ENCODE results near the gene APOBR.

Gene APOBR

GRCh38 chr16:28546626-28547025 lies 52.2 kb downstream of the APOBR start:
- no peaks in the 10 kb centered on the region for H3K36me3 ChIP-seq (ENCODE audit: insufficient read depth, low read length)
- no peak overlapping the region for H3K27ac ChIP-seq (ENCODE audit: low read depth, low read length, poor library complexity, severe bottlenecking)

GRCh38 chr16:28548306-28548802 lies 53.9 kb downstream of the APOBR start:
- H3K4me2 ChIP-seq (ENCODE audit: low read length), result no peak overlapping the region
- no peak overlapping the region for H2AFZ ChIP-seq (ENCODE audit: low read length)
- H3K9ac ChIP-seq (ENCODE audit: low read length), result no peak overlapping the region
- H3K9me2 ChIP-seq (ENCODE audit: low read depth, low read length), result no peaks in the 10 kb centered on the region
- no peaks in the 10 kb centered on the region for H4K20me1 ChIP-seq (ENCODE audit: insufficient read depth, low read length)
- peaks cover 4% of the 10 kb centered on the region for H3K4me1 ChIP-seq (ENCODE audit: insufficient read depth, low read length, severe bottlenecking)
- no peaks in the 10 kb centered on the region for H3K9me3 ChIP-seq (ENCODE audit: low read length)
- H3K79me2 ChIP-seq (ENCODE audit: insufficient read depth, low read length), result no peaks in the 10 kb centered on the region
- no peaks in the 10 kb centered on the region for H3F3A ChIP-seq (ENCODE audit: insufficient read depth, low read length)
- no peak for TF ChIP-seq EZH2 (IDR thresholded peaks at IDR 0.05; ENCODE audit: borderline replicate concordance, low read length)
- no peak for TF ChIP-seq CTCF (IDR thresholded peaks at IDR 0.05; ENCODE audit: low read length)
- H3K27ac ChIP-seq (ENCODE audit: low read depth, low read length, poor library complexity, severe bottlenecking), result no peak overlapping the region
- H3K27me3 ChIP-seq (ENCODE audit: insufficient read depth, low read length), result peaks cover 4% of the 10 kb centered on the region; the same call in 1 of the 2 replicates
- H3K4me3 ChIP-seq (ENCODE audit: low read depth, low read length, poor library complexity, severe bottlenecking), result no peak overlapping the region
- no peaks in the 10 kb centered on the region for H3K36me3 ChIP-seq (ENCODE audit: insufficient read depth, low read length)

More at GRCh38 chr16:28546626-28547025, 52.2 kb downstream of the APOBR start:
- Histone ChIP-seq H3K4me3 (ENCODE audit: low read depth, low read length, poor library complexity, severe bottlenecking) (no peak overlapping the region), H3K27me3 (ENCODE audit: insufficient read depth, low read length) (peaks cover 7% of the 10 kb centered on the region; the same call in 1 of the 2 replicates), H4K20me1 (ENCODE audit: insufficient read depth, low read length) (no peaks in the 10 kb centered on the region), H3K4me2 (ENCODE audit: low read length) (no peak overlapping the region), H3K9me2 (ENCODE audit: low read depth, low read length) (no peaks in the 10 kb centered on the region), H3K9me3 (ENCODE audit: low read length) (no peaks in the 10 kb centered on the region), H3K4me1 (ENCODE audit: insufficient read depth, low read length, severe bottlenecking) (no peaks in the 10 kb centered on the region), H3K9ac (ENCODE audit: low read length) (no peak overlapping the region), H3K79me2 (ENCODE audit: insufficient read depth, low read length) (no peaks in the 10 kb centered on the region), H2AFZ (ENCODE audit: low read length) (no peak overlapping the region), H3F3A (ENCODE audit: insufficient read depth, low read length) (no peaks in the 10 kb centered on the region)
- TF ChIP-seq CTCF (IDR thresholded peaks at IDR 0.05; ENCODE audit: low read length) (no peak), EZH2 (IDR thresholded peaks at IDR 0.05; ENCODE audit: borderline replicate concordance, low read length) (no peak)

Data from OCI-LY1 (cell line).